WTC11 (cell line): ENCODE measurements around the gene ASTN2. TPM values are rescaled to one million over a fixed set of nuclear protein-coding genes. Genes with fewer than 3 reads are reported as not detected.

ENCODE experiments used
- ATAC-seq: fragments of 200-7000 bp; cut with Tn5 transposase; 2 replicates; pipeline ENCODE4 v1.10.0; 2021; ENCODE audit warnings: mild to moderate bottlenecking, moderate library complexity
- CTCF ChIA-PET: fragments of 300-600 bp; sonication (Branson Sonifier 250); formaldehyde crosslinking; loops from one replicate; lab custom pipeline; 2021; ENCODE audit warnings: antibody characterized with exemption; lab: Charles Lee
- POLR2A ChIA-PET: fragments of 350-600 bp; sonication (Branson Sonifier 250); formaldehyde crosslinking; loops from one replicate; lab custom pipeline; 2021; ENCODE audit warnings: antibody characterized with exemption; lab: Charles Lee
- DNase-seq: peaks from one replicate; pipeline ENCODE4 v3.0.0; 2021; ENCODE audit warnings: low spot score
- H3K27ac Mint-ChIP-seq: 2 replicates; pipeline ENCODE4 v1.8.0; 2021; ENCODE audit warnings: mixed read lengths
- H3K27me3 Mint-ChIP-seq: 2 replicates; pipeline ENCODE4 v1.8.0; 2021; ENCODE audit warnings: low read depth, mild to moderate bottlenecking, moderate library complexity, mixed read lengths
- H3K36me3 Mint-ChIP-seq: 2 replicates; pipeline ENCODE4 v1.8.0; 2021; ENCODE audit warnings: mixed read lengths
- H3K4me1 Mint-ChIP-seq: 2 replicates; pipeline ENCODE4 v1.8.0; 2022; ENCODE audit warnings: mixed read lengths
- H3K4me3 Mint-ChIP-seq: 2 replicates; pipeline ENCODE4 v1.8.0; 2021; ENCODE audit warnings: mild to moderate bottlenecking, moderate library complexity, mixed read lengths
- H3K9me3 Mint-ChIP-seq: 2 replicates; pipeline ENCODE4 v1.8.0; 2021; ENCODE audit warnings: mixed read lengths
- CREB1 ChIP-seq: sonication (generic); formaldehyde crosslinking; IDR thresholded peaks from 2 replicates; pipeline ENCODE4 v1.8.0; 2023; ENCODE audit warnings: mild to moderate bottlenecking, missing genetic modification reagents
- FOXJ3 ChIP-seq: sonication (generic); formaldehyde crosslinking; IDR thresholded peaks from 2 replicates; pipeline ENCODE4 v1.9.0; 2021; ENCODE audit warnings: missing genetic modification reagents, mild to moderate bottlenecking, borderline replicate concordance
- GRHL2 ChIP-seq: fragments of 250-450 bp; sonication (Bioruptor Pico); IDR thresholded peaks from 2 replicates; pipeline ENCODE4 v1.8.0; 2022; ENCODE audit warnings: mild to moderate bottlenecking, moderate library complexity; ENCODE audit not compliant: insufficient replicate concordance, severe bottlenecking
- GTF2I ChIP-seq: fragments of 250-450 bp; sonication (Bioruptor Pico); conservative IDR thresholded peaks from 2 replicates; pipeline ENCODE4 v1.4.0; 2021; ENCODE audit warnings: mild to moderate bottlenecking
- HMGA2 ChIP-seq: fragments of 250-450 bp; sonication (Bioruptor Pico); IDR thresholded peaks from 2 replicates; pipeline ENCODE4 v1.4.0; 2021; ENCODE audit warnings: mild to moderate bottlenecking, moderate library complexity
- IRF2 ChIP-seq: sonication (generic); formaldehyde crosslinking; IDR thresholded peaks from 2 replicates; pipeline ENCODE4 v1.8.0; 2022; ENCODE audit warnings: low read depth, missing genetic modification reagents, borderline replicate concordance
- JAZF1 ChIP-seq: fragments of 250-450 bp; sonication (Bioruptor Pico); IDR thresholded peaks from 2 replicates; pipeline ENCODE4 v1.9.0; 2021; ENCODE audit warnings: moderate library complexity, mild to moderate bottlenecking, inconsistent platforms
- NR1H2 ChIP-seq: sonication (generic); formaldehyde crosslinking; IDR thresholded peaks from 2 replicates; pipeline ENCODE4 v1.9.0; 2021; ENCODE audit warnings: mild to moderate bottlenecking, moderate library complexity, missing genetic modification reagents
- SOX15 ChIP-seq: fragments of 250-450 bp; sonication (Bioruptor Pico); IDR thresholded peaks from 2 replicates; pipeline ENCODE4 v1.9.0; 2021; ENCODE audit warnings: mild to moderate bottlenecking
- TEAD1 ChIP-seq: sonication (generic); formaldehyde crosslinking; IDR thresholded peaks from 2 replicates; pipeline ENCODE4 v1.8.0; 2022; ENCODE audit warnings: mild to moderate bottlenecking, missing genetic modification reagents
- ZNF121 ChIP-seq: sonication (generic); formaldehyde crosslinking; IDR thresholded peaks from 2 replicates; pipeline ENCODE4 v1.8.0; 2023; ENCODE audit warnings: missing genetic modification reagents
- ZNF232 ChIP-seq: sonication (generic); formaldehyde crosslinking; IDR thresholded peaks from 2 replicates; pipeline ENCODE4 v1.8.0; 2022; ENCODE audit warnings: mild to moderate bottlenecking, missing genetic modification reagents
- ZNF317 ChIP-seq: sonication (generic); formaldehyde crosslinking; IDR thresholded peaks from 2 replicates; pipeline ENCODE4 v1.8.1; 2023; ENCODE audit warnings: low read depth, mild to moderate bottlenecking, moderate library complexity, missing genetic modification reagents, borderline replicate concordance
- total RNA-seq: library from RNA; stranded (reverse); gene quantifications from 3 replicates; pipeline ENCODE4 v1.2.3, GENCODE V29; 2021
- TF ChIP-seq, protein P1 (sequence below): sonication (generic); formaldehyde crosslinking; IDR thresholded peaks from 2 replicates; pipeline ENCODE4 v1.8.0; 2022; ENCODE audit warnings: mild to moderate bottlenecking, missing genetic modification reagents
- TF ChIP-seq, protein P2 (sequence below): sonication (generic); formaldehyde crosslinking; IDR thresholded peaks from 2 replicates; pipeline ENCODE4 v1.8.0; 2022; ENCODE audit warnings: mild to moderate bottlenecking, missing genetic modification reagents
- TF ChIP-seq, protein P3 (sequence below): sonication (generic); formaldehyde crosslinking; IDR thresholded peaks from 2 replicates; pipeline ENCODE4 v1.8.1; 2023; ENCODE audit warnings: mild to moderate bottlenecking, missing genetic modification reagents, moderate library complexity
- TF ChIP-seq, protein P4 (sequence below): fragments of 250-450 bp; sonication (Bioruptor Pico); IDR thresholded peaks from 2 replicates; pipeline ENCODE4 v1.9.0; 2021; ENCODE audit warnings: mild to moderate bottlenecking
- TF ChIP-seq, protein P5 (sequence below): sonication (generic); formaldehyde crosslinking; IDR thresholded peaks from 2 replicates; pipeline ENCODE4 v1.8.1; 2022; ENCODE audit warnings: mild to moderate bottlenecking, moderate library complexity, missing genetic modification reagents
- TF ChIP-seq, protein P6 (sequence below): fragments of 250-450 bp; sonication (Bioruptor Pico); IDR thresholded peaks from 2 replicates; pipeline ENCODE4 v1.8.0; 2021; ENCODE audit warnings: mild to moderate bottlenecking

The ASTN2 gene
- total RNA-seq, 1 experiment from 2014 or later: 16.2 TPM

DNA sequence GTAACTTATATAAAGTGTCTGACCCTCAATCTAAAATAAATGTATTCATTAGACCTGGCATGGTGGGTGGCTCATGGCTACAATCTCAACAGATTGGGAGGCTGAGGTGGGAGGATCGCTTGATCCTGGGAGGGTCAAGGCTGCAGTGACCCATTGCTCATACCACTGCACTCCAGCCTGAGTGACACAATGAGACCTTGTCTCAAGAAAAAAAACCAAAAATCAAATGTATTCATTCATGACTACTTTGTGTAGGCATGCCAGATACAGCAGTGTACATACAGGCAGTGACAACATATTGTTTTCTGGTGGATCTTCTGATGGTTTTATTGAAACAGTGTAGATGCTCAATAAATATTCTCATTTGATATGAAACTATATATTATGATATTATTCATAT, 526.8 kb downstream of the ASTN2 start:
- ChIA-PET CTCF (no interaction called here), POLR2A (no interaction called here)
- DNase-seq (no peak), ATAC-seq (no peak)
- no peak for TF ChIP-seq FOXJ3 (CRISPR knock-in tag)
- Mint-ChIP-seq H3K36me3 (no peaks in the 10 kb centered on the region), H3K9me3 (no peaks in the 10 kb centered on the region), H3K4me3 (no peak overlapping the region), H3K27ac (no peak overlapping the region), H3K27me3 (no peaks in the 10 kb centered on the region), H3K4me1 (peaks cover under 1% of the 10 kb centered on the region)

DNA sequence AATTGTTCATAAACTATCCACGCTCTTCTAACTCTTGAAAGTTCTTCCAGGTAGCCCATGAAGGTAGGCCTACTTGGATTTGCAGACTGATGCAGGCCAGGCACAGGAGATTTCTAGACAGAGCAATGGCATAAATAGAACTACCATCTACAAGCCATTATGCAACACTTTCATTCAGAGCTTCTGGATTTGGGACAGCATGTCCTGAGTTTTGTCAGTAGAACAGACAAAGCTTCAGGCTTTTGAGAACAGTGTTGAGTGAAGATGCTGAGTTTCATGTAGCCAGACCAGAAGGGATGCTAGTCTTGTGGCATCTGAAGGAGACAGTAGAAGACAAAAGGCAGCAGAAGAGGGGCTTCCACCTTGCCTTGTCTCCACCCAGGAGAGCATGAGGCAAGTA, 531.2 kb downstream of the ASTN2 start:
- no peaks in the 10 kb centered on the region for H3K27me3 Mint-ChIP-seq
- POLR2A ChIA-PET: no interaction called here
- peaks cover 1% of the 10 kb centered on the region; the same call in 1 of the 2 replicates for H3K9me3 Mint-ChIP-seq
- ATAC-seq: no peak
- TF ChIP-seq GTF2I (CRISPR knock-in tag) (no peak), NR1H2 (CRISPR knock-in tag) (no peak), CREB1 (CRISPR knock-in tag) (no peak), ZNF317 (CRISPR knock-in tag) (no peak)
- TF ChIP-seq, protein P1, sequence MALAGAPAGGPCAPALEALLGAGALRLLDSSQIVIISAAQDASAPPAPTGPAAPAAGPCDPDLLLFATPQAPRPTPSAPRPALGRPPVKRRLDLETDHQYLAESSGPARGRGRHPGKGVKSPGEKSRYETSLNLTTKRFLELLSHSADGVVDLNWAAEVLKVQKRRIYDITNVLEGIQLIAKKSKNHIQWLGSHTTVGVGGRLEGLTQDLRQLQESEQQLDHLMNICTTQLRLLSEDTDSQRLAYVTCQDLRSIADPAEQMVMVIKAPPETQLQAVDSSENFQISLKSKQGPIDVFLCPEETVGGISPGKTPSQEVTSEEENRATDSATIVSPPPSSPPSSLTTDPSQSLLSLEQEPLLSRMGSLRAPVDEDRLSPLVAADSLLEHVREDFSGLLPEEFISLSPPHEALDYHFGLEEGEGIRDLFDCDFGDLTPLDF: no peak
- CTCF ChIA-PET: no interaction called here
- no peak overlapping the region for H3K4me3 Mint-ChIP-seq
- no peak overlapping the region for H3K27ac Mint-ChIP-seq
- DNase-seq: no peak
- H3K4me1 Mint-ChIP-seq: no peaks in the 10 kb centered on the region
- H3K36me3 Mint-ChIP-seq: no peaks in the 10 kb centered on the region

DNA sequence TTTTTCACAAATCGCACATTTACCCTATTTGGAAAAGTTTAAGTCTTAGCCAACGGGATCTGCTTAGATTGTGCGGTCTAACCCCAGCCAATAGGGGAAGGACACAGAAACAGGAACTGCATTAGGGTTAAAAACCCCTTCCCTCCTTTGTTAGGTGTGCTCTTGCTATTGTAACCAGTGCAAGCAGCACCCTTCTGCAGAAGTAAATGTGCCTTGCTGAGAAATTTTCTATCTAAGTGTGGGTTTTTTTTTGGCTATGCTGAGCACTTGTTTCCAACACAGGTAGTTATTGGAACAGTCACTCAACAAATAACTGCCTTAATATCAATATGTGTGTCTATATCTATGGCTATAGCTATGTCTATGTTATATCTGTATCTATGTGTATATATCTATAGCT, 537.8 kb downstream of the ASTN2 start:
- no peak for TF ChIP-seq ZNF317 (CRISPR knock-in tag)
- no peak for TF ChIP-seq ZNF121 (CRISPR knock-in tag)
- no peak for TF ChIP-seq JAZF1 (CRISPR knock-in tag)
- TF ChIP-seq, protein P2, sequence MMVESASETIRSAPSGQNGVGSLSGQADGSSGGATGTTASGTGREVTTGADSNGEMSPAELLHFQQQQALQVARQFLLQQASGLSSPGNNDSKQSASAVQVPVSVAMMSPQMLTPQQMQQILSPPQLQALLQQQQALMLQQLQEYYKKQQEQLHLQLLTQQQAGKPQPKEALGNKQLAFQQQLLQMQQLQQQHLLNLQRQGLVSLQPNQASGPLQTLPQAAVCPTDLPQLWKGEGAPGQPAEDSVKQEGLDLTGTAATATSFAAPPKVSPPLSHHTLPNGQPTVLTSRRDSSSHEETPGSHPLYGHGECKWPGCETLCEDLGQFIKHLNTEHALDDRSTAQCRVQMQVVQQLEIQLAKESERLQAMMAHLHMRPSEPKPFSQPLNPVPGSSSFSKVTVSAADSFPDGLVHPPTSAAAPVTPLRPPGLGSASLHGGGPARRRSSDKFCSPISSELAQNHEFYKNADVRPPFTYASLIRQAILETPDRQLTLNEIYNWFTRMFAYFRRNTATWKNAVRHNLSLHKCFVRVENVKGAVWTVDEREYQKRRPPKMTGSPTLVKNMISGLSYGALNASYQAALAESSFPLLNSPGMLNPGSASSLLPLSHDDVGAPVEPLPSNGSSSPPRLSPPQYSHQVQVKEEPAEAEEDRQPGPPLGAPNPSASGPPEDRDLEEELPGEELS (CRISPR knock-in tag): no peak
- TF ChIP-seq, protein P3, sequence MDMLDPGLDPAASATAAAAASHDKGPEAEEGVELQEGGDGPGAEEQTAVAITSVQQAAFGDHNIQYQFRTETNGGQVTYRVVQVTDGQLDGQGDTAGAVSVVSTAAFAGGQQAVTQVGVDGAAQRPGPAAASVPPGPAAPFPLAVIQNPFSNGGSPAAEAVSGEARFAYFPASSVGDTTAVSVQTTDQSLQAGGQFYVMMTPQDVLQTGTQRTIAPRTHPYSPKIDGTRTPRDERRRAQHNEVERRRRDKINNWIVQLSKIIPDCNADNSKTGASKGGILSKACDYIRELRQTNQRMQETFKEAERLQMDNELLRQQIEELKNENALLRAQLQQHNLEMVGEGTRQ: no peak
- no peak for TF ChIP-seq GRHL2 (CRISPR knock-in tag)
- TF ChIP-seq, protein P4, sequence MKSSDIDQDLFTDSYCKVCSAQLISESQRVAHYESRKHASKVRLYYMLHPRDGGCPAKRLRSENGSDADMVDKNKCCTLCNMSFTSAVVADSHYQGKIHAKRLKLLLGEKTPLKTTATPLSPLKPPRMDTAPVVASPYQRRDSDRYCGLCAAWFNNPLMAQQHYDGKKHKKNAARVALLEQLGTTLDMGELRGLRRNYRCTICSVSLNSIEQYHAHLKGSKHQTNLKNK: no peak
- no peak for TF ChIP-seq TEAD1 (CRISPR knock-in tag)
- no peak for TF ChIP-seq SOX15 (CRISPR knock-in tag)
- TF ChIP-seq ZNF232 (CRISPR knock-in tag): no peak
- TF ChIP-seq IRF2: no peak
- TF ChIP-seq, protein P5, sequence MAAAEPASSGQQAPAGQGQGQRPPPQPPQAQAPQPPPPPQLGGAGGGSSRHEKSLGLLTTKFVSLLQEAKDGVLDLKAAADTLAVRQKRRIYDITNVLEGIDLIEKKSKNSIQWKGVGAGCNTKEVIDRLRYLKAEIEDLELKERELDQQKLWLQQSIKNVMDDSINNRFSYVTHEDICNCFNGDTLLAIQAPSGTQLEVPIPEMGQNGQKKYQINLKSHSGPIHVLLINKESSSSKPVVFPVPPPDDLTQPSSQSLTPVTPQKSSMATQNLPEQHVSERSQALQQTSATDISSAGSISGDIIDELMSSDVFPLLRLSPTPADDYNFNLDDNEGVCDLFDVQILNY (CRISPR knock-in tag): no peak
- no peak for TF ChIP-seq HMGA2 (CRISPR knock-in tag)
- TF ChIP-seq, protein P6, sequence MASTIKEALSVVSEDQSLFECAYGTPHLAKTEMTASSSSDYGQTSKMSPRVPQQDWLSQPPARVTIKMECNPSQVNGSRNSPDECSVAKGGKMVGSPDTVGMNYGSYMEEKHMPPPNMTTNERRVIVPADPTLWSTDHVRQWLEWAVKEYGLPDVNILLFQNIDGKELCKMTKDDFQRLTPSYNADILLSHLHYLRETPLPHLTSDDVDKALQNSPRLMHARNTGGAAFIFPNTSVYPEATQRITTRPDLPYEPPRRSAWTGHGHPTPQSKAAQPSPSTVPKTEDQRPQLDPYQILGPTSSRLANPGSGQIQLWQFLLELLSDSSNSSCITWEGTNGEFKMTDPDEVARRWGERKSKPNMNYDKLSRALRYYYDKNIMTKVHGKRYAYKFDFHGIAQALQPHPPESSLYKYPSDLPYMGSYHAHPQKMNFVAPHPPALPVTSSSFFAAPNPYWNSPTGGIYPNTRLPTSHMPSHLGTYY (CRISPR knock-in tag): no peak
- Mint-ChIP-seq H3K27me3 (no peaks in the 10 kb centered on the region), H3K4me3 (no peak overlapping the region), H3K4me1 (no peaks in the 10 kb centered on the region), H3K9me3 (peaks cover 31% of the 10 kb centered on the region), H3K36me3 (peaks cover 18% of the 10 kb centered on the region), H3K27ac (no peak overlapping the region)
- ChIA-PET CTCF (no interaction called here), POLR2A (no interaction called here)
- DNase-seq (no peak), ATAC-seq (no peak)
